HG02852 (cell line): Measurements from ENCODE around the gene TMED7.

Experiments used
- ATAC-seq: cut with Tn5 transposase; IDR thresholded peaks from one replicate; pipeline ENCODE4 v1.9.1; 2021; ENCODE audit warnings: mild to moderate bottlenecking, moderate library complexity; ENCODE audit not compliant: unreplicated experiment

TMED7 gene

GRCh38 chr5:115584501-115584900, 41.3 kb downstream of the TMED7 start:
- ATAC-seq, result no peak

- no peak for ATAC-seq
Measured at GRCh38 chr5:115583474-115583873, 42.4 kb downstream of the TMED7 start.

- ATAC-seq, result no peak
Measured at GRCh38 chr5:115580941-115581340, 44.9 kb downstream of the TMED7 start.

- ATAC-seq, result peak; percentile 58
Measured at GRCh38 chr5:115579747-115580173, 46.1 kb downstream of the TMED7 start.

- no peak for ATAC-seq
Measured at GRCh38 chr5:115579216-115579615, 46.6 kb downstream of the TMED7 start.

- peak; percentile 48 for ATAC-seq
Measured at GRCh38 chr5:115578657-115579056, 47.2 kb downstream of the TMED7 start.

- ATAC-seq, result peak; percentile 21
Measured at GRCh38 chr5:115577741-115578140, 48.1 kb downstream of the TMED7 start.

- no peak for ATAC-seq
Measured at GRCh38 chr5:115577329-115577728, 48.5 kb downstream of the TMED7 start.

- peak; percentile 30 for ATAC-seq
Measured at GRCh38 chr5:115575167-115576070, 50.4 kb downstream of the TMED7 start.

- no peak for ATAC-seq
Measured at GRCh38 chr5:115573133-115573532, 52.7 kb downstream of the TMED7 start.

- ATAC-seq, result no peak
Measured at GRCh38 chr5:115571441-115571878, 54.4 kb downstream of the TMED7 start.

GRCh38 chr5:115568668-115569067, 57.2 kb downstream of the TMED7 start:
- no peak for ATAC-seq

- no peak for ATAC-seq
Measured at GRCh38 chr5:115565233-115565632, 60.6 kb downstream of the TMED7 start.
